NCI-H226 (cell line): Measurements from ENCODE around the gene DNAH17.

Experiments used
- DNase-seq: peaks from one replicate; pipeline ENCODE4 v3.0.0-alpha.2; 2015

DNAH17 gene

GRCh38 chr17:78577296-78577695 lies at the start of gene DNAH17:
TSS of gene DNAH17 (minus strand) at chr17:78577396. CDS start at chr17:78575057, 2,339 bp downstream.
- no peak for DNase-seq

GRCh38 chr17:78624324-78625151 lies 47.3 kb upstream of the DNAH17 start:
- no peak for DNase-seq

- no peak for DNase-seq
Measured at GRCh38 chr17:78623541-78623940, 46.3 kb upstream of the DNAH17 start.

- DNase-seq = no peak
Measured at GRCh38 chr17:78622491-78623265, 45.5 kb upstream of the DNAH17 start.

- DNase-seq = no peak
Measured at GRCh38 chr17:78621720-78622490, 44.7 kb upstream of the DNAH17 start.

- no peak for DNase-seq
Measured at GRCh38 chr17:78620099-78620498, 42.9 kb upstream of the DNAH17 start.

- no peak for DNase-seq
Measured at GRCh38 chr17:78619334-78619733, 42.1 kb upstream of the DNAH17 start.

- no peak for DNase-seq
Measured at GRCh38 chr17:78618264-78619066, 41.3 kb upstream of the DNAH17 start.

- no peak for DNase-seq
Measured at GRCh38 chr17:78617511-78618061, 40.4 kb upstream of the DNAH17 start.

GRCh38 chr17:78616946-78617345 lies 39.8 kb upstream of the DNAH17 start:
- DNase-seq = no peak

GRCh38 chr17:78615631-78616030 lies 38.4 kb upstream of the DNAH17 start:
- DNase-seq = no peak

GRCh38 chr17:78613416-78613815 lies 36.2 kb upstream of the DNAH17 start:
- no peak for DNase-seq

- DNase-seq = no peak
Measured at GRCh38 chr17:78611607-78612006, 34.4 kb upstream of the DNAH17 start.

- no peak for DNase-seq
Measured at GRCh38 chr17:78610951-78611511, 33.8 kb upstream of the DNAH17 start.

GRCh38 chr17:78609191-78609641 lies 32.0 kb upstream of the DNAH17 start:
- no peak for DNase-seq

- DNase-seq = no peak
Measured at GRCh38 chr17:78608804-78609186, 31.6 kb upstream of the DNAH17 start.

GRCh38 chr17:78608122-78608803 lies 31.1 kb upstream of the DNAH17 start:
- DNase-seq = no peak

- no peak for DNase-seq
Measured at GRCh38 chr17:78607038-78607437, 29.8 kb upstream of the DNAH17 start.

GRCh38 chr17:78605886-78606285 lies 28.7 kb upstream of the DNAH17 start:
- DNase-seq = no peak

GRCh38 chr17:78605429-78605828 lies 28.2 kb upstream of the DNAH17 start:
- DNase-seq = no peak

- DNase-seq = no peak
Measured at GRCh38 chr17:78602246-78602645, 25.1 kb upstream of the DNAH17 start.
